Measurements from ENCODE around the gene PPP1R3G.

- TF ChIP-seq POLR2A (IDR thresholded peaks at IDR 0.05) (no peak), CTCF (IDR thresholded peaks at IDR 0.05) (no peak)
These were observed 8.3 kb downstream of the PPP1R3G start for GRCh38 chr6:5093231-5094015.
